BLaER1 treated with 17β-estradiol and CSF1 and Interleukin-3, amounts not matched to agents 10 nM and 100 nM (cell line): ENCODE data around the gene RPL28.

Source experiments
- H3K27ac ChIP-seq, 11 experiments: shearing (Covaris generic); formaldehyde crosslinking; 2 replicates each; pipeline ENCODE4 v1.8.1; 2022
- H3K27me3 ChIP-seq, 11 experiments: shearing (Covaris generic); formaldehyde crosslinking; 2 replicates each; pipeline ENCODE4 v1.8.1; 2022
- H3K36me3 ChIP-seq, 11 experiments: shearing (Covaris generic); formaldehyde crosslinking; 2 replicates each; pipeline ENCODE4 v1.8.1; 2022
- H3K4me1 ChIP-seq, 10 experiments: shearing (Covaris generic); formaldehyde crosslinking; 2 replicates each; pipeline ENCODE4 v1.8.1; 2022
- H3K4me2 ChIP-seq, 11 experiments: shearing (Covaris generic); formaldehyde crosslinking; 2 replicates each; pipeline ENCODE4 v1.8.1; 2022
- H3K4me3 ChIP-seq, 10 experiments: shearing (Covaris generic); formaldehyde crosslinking; 2 replicates each; pipeline ENCODE4 v1.8.1; 2022
- H3K9ac ChIP-seq, 11 experiments: shearing (Covaris generic); formaldehyde crosslinking; 2 replicates each; pipeline ENCODE4 v1.8.1; 2022
- H3K9me3 ChIP-seq, 11 experiments: shearing (Covaris generic); formaldehyde crosslinking; replicated peaks in 1 of 11; 2 replicates each; pipeline ENCODE4 v1.8.1; 2022
- H4K20me1 ChIP-seq, 11 experiments: shearing (Covaris generic); formaldehyde crosslinking; 2 replicates each; pipeline ENCODE4 v1.8.1; 2022
- Cebpa-rat ChIP-seq, 11 experiments: shearing (Covaris generic); IDR thresholded peaks; 2 replicates each; pipeline ENCODE4 v1.8.1; 2022

RPL28 gene

GRCh38 chr19:55350620-55351315 lies 35.0 kb upstream of the RPL28 start:
- peaks cover 43 to 48% (median 44%) of the 10 kb centered on the region in 11 experiments for H3K27me3 ChIP-seq
- no peak overlapping the region for H3K27ac ChIP-seq
- H3K9ac ChIP-seq, result peak overlapping the region in 1 of 11 experiments; percentile 45; a peak in 1 of 22 replicates
- peaks cover 0 to 28% (median 0%) of the 10 kb centered on the region in 11 experiments; a peak in 5 of 22 replicates for H4K20me1 ChIP-seq
- H3K36me3 ChIP-seq, result peaks cover 0 to 23% (median 10%) of the 10 kb centered on the region in 11 experiments; a peak in 14 of 22 replicates
- peaks cover 23 to 72% (median 60%) of the 10 kb centered on the region in 10 experiments for H3K4me1 ChIP-seq
- TF ChIP-seq Cebpa-rat (IDR thresholded peaks at IDR 0.05), result no peak
- H3K9me3 ChIP-seq, result no peaks in the 10 kb centered on the region
- H3K4me2 ChIP-seq, result peak overlapping the region in 4 of 11 experiments; percentile 55 to 86 (median 65); a peak in 5 of 22 replicates
- no peak overlapping the region for H3K4me3 ChIP-seq

GRCh38 chr19:55352040-55352439 lies 33.7 kb upstream of the RPL28 start:
- no peak overlapping the region for H3K9ac ChIP-seq
- peaks cover 0 to 25% (median 0%) of the 10 kb centered on the region in 11 experiments; a peak in 5 of 22 replicates for H4K20me1 ChIP-seq
- peaks cover 56 to 61% (median 57%) of the 10 kb centered on the region in 11 experiments for H3K27me3 ChIP-seq
- peaks cover 23 to 68% (median 57%) of the 10 kb centered on the region in 10 experiments for H3K4me1 ChIP-seq
- H3K36me3 ChIP-seq, result peaks cover 0 to 12% (median 3%) of the 10 kb centered on the region in 11 experiments; a peak in 8 of 22 replicates
- no peak for TF ChIP-seq Cebpa-rat (IDR thresholded peaks at IDR 0.05)
- no peak overlapping the region for H3K27ac ChIP-seq
- H3K4me3 ChIP-seq, result no peak overlapping the region
- peak overlapping the region; percentile 31 to 96 (median 55); a peak in 21 of 22 replicates for H3K4me2 ChIP-seq
- no peaks in the 10 kb centered on the region; a peak in 1 of 22 replicates for H3K9me3 ChIP-seq

- Histone ChIP-seq H3K27me3 (peaks cover 60 to 67% (median 62%) of the 10 kb centered on the region in 11 experiments), H3K4me3 (peak overlapping the region in 3 of 10 experiments; percentile 52 to 70 (median 54); a peak in 2 of 20 replicates), H3K27ac (no peak overlapping the region), H3K9me3 (no peaks in the 10 kb centered on the region; a peak in 1 of 22 replicates), H3K4me1 (peaks cover 23 to 62% (median 51%) of the 10 kb centered on the region in 10 experiments), H3K4me2 (peak overlapping the region; percentile 50 to 98 (median 89); a peak in 20 of 22 replicates), H4K20me1 (peaks cover 0 to 25% (median 0%) of the 10 kb centered on the region in 11 experiments; a peak in 5 of 22 replicates), H3K9ac (no peak overlapping the region), H3K36me3 (peaks cover 0 to 8% (median 0%) of the 10 kb centered on the region in 11 experiments; a peak in 3 of 22 replicates)
- TF ChIP-seq Cebpa-rat (IDR thresholded peaks at IDR 0.05), result no peak
These were observed 33.1 kb upstream of the RPL28 start for GRCh38 chr19:55352549-55353145.

GRCh38 chr19:55353356-55353802 lies 32.4 kb upstream of the RPL28 start:
- Histone ChIP-seq H4K20me1 (peaks cover 0 to 18% (median 0%) of the 10 kb centered on the region in 11 experiments; a peak in 5 of 22 replicates), H3K4me3 (peak overlapping the region; percentile 47 to 70 (median 54)), H3K36me3 (peaks cover 0 to 5% (median 0%) of the 10 kb centered on the region in 11 experiments; a peak in 2 of 22 replicates), H3K9ac (peak overlapping the region in 10 of 11 experiments; percentile 7 to 58 (median 34); a peak in 10 of 22 replicates), H3K27ac (no peak overlapping the region), H3K27me3 (peaks cover 60 to 74% (median 65%) of the 10 kb centered on the region in 11 experiments), H3K4me2 (peak overlapping the region; percentile 86 to 99 (median 94)), H3K4me1 (peaks cover 23 to 55% (median 43%) of the 10 kb centered on the region in 10 experiments), H3K9me3 (no peaks in the 10 kb centered on the region; a peak in 1 of 22 replicates)
- no peak for TF ChIP-seq Cebpa-rat (IDR thresholded peaks at IDR 0.05)

- Histone ChIP-seq H3K4me3 (peak overlapping the region; percentile 47 to 70 (median 54)), H3K9ac (peak overlapping the region in 10 of 11 experiments; percentile 7 to 58 (median 38); a peak in 12 of 22 replicates), H3K4me1 (peaks cover 20 to 48% (median 36%) of the 10 kb centered on the region in 10 experiments), H3K27me3 (peaks cover 60 to 76% (median 65%) of the 10 kb centered on the region in 11 experiments), H4K20me1 (peaks cover 0 to 13% (median 0%) of the 10 kb centered on the region in 11 experiments; a peak in 4 of 22 replicates), H3K9me3 (no peaks in the 10 kb centered on the region; a peak in 1 of 22 replicates), H3K27ac (no peak overlapping the region), H3K4me2 (peak overlapping the region; percentile 86 to 99 (median 94)), H3K36me3 (no peaks in the 10 kb centered on the region; a peak in 1 of 22 replicates)
- TF ChIP-seq Cebpa-rat (IDR thresholded peaks at IDR 0.05), result no peak
These were observed 31.7 kb upstream of the RPL28 start for GRCh38 chr19:55353803-55354697.

GRCh38 chr19:55354698-55355212 lies 31.0 kb upstream of the RPL28 start, which contains the start of gene COX6B2:
Gene COX6B2, minus strand, starts transcription at chr19:55354719. Its CDS starts 198 bp downstream, at chr19:55354521.
- Histone ChIP-seq H4K20me1 (peaks cover 0 to 13% (median 0%) of the 10 kb centered on the region in 11 experiments; a peak in 4 of 22 replicates), H3K4me1 (peaks cover 20 to 43% (median 31%) of the 10 kb centered on the region in 10 experiments), H3K9ac (peak within 1 kb of the TSS in 10 of 11 experiments; percentile 7 to 58 (median 38); a peak in 12 of 22 replicates), H3K4me2 (peak within 1 kb of the TSS; percentile 86 to 99 (median 94)), H3K36me3 (no peaks in the 10 kb centered on the region), H3K4me3 (peak within 1 kb of the TSS; percentile 47 to 70 (median 54)), H3K9me3 (no peaks in the 10 kb centered on the region; a peak in 1 of 22 replicates), H3K27me3 (peaks cover 60 to 76% (median 65%) of the 10 kb centered on the region in 11 experiments), H3K27ac (no peak within 1 kb of the TSS)
- no peak for TF ChIP-seq Cebpa-rat (IDR thresholded peaks at IDR 0.05)

GRCh38 chr19:55355213-55355821 lies 30.4 kb upstream of the RPL28 start:
- Histone ChIP-seq H3K27me3 (peaks cover 60 to 76% (median 65%) of the 10 kb centered on the region in 11 experiments), H3K27ac (no peak overlapping the region), H3K4me3 (no peak overlapping the region)

More at GRCh38 chr19:55355213-55355821, 30.4 kb upstream of the RPL28 start:
- Histone ChIP-seq H4K20me1 (peaks cover 0 to 9% (median 0%) of the 10 kb centered on the region in 11 experiments; a peak in 4 of 22 replicates), H3K4me2 (no peak overlapping the region), H3K9ac (no peak overlapping the region), H3K36me3 (no peaks in the 10 kb centered on the region), H3K9me3 (no peaks in the 10 kb centered on the region; a peak in 1 of 22 replicates), H3K4me1 (peaks cover 20 to 40% (median 31%) of the 10 kb centered on the region in 10 experiments)
- no peak for TF ChIP-seq Cebpa-rat (IDR thresholded peaks at IDR 0.05)
